GM19193 (cell line): Measurements from ENCODE around the gene GNAQ.

Experiments
- POLR2A ChIP-seq: IDR thresholded peaks from 4 replicates; pipeline ENCODE4 v1.6.1; 2011; ENCODE audit not compliant: insufficient read depth, insufficient read length; ENCODE audit errors: extremely low read depth

The GNAQ gene

GRCh38 chr9:77710965-77711648, 320.5 kb downstream of the GNAQ start:
- no peak for TF ChIP-seq POLR2A

GRCh38 chr9:77710316-77710715, 321.3 kb downstream of the GNAQ start:
- TF ChIP-seq POLR2A, result no peak

DNA sequence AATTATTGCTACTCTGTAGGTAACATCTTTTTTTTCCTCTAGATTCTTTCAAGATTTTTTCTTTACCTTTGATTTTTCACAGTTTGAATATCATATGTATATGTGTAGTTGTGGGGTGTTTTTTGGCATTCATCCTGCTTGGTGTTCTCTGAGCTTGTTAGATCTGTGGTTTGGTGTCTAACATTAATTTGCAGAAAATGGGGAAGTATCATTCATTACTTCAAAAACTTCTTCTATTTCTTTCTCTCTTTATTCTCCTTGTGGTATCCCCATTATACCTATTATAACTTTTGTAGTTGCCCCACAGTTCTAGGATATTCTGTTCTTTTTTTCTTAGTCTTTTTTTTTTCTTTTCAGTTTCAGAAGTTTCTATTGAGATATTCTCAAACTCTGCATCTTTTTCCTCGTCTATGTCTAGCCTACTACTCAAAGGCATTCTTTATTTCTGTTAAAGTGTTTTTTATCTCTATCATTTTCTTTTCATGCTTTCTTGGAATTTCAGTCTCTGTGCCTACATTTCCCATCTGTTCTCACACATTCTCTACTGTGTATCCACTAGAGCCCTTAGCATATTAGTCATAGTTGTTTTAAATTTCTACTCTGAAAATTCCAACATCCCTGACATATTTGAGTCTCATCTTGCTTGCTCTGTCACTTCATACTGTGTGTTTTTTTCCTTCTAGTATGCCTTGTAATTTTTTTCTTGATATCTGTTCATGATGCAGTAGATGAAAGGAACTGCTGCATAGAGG, 323.4 kb downstream of the GNAQ start:
- no peak for TF ChIP-seq POLR2A

DNA sequence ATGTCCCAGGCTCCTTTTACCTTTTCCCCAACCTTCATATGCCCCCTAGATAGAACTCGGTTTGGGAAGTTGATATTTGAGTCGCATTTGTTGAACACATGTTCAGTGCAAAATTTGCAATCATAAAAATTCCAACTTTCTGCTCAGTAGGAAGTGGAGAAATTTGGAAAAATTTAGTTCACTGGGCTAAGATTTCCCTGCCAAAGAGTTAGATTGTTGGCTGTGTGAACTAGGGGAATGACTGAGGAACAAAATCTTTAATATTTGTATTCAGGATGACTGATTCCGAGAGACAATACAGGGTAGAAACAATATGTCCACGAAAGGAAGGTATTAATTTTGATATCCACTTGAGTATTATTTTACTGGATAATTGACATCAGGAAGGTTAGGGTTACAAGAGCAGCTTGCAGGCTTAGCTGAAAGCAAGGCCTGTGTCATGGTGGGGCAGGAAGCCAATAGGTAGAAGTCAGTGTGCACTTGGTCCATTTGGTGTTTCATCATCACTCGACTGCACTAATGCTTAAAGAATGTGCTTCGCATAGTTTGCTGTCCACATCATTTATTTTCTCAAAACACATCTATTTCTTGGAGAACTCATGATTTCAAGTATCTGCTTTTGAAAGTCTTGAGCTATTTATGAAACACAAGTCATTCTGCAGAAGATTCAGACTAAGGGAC, 324.1 kb downstream of the GNAQ start:
- no peak for TF ChIP-seq POLR2A

DNA sequence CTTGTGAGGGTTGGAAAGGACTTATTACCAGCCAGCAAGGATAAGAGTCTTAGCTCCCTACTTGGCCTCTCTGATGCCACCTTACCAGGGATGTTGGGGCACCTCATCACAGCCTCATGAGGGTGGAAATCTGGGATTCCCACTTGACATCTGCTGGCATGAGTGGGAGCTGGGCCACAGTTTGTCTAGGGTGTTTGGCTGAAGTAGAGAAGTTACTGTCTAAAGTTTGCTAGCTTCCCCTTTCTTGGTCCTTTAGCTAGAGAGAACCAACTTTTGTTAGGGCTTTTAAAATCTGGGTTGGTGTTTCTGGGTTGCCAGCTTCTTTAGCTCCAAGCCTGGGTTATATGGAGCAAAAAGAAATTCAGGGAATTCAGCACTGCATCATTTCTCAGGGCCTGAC, 326.0 kb downstream of the GNAQ start:
- TF ChIP-seq POLR2A, result no peak

- no peak for TF ChIP-seq POLR2A
Measured at GRCh38 chr9:77697238-77697984, 334.2 kb downstream of the GNAQ start.

DNA sequence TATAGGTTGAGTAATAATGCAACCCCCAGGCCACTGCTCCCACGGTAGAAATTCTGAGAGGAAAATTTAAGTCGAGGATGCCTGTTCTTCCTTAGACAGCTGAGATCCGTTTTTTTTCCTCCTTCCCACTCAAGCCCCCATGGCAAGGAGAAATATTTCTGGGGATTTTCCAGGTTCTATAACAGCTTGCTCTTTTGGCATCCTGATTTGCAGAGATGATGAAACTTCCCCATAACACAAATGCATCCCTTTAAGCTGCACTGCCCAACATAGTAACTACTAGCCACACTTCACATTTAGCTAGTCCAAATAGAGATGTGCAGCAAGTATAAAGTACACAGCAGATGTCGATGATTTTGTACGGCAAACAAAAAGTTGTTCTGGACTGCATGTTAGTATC, 351.0 kb downstream of the GNAQ start:
- TF ChIP-seq POLR2A, result no peak

GRCh38 chr9:77679661-77680368, 351.8 kb downstream of the GNAQ start:
- TF ChIP-seq POLR2A, result no peak

DNA sequence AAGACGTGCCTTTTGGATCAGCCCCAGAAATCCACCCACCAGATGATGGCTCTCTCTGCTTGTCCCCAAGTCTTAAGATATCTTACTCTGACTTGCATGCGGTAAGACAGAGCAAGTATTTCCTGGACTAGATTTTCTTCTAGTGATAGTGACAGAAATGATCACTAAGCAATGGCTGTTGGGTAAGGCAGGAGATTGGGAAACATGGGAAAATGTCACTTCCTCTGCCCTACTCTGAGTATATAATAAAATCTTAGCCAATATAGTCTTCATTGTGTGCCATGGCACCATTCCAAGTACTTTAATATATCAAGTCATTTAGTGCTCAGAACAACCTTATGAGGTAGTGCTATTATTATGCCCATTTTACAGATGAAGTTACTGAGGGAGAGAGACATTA, 352.5 kb downstream of the GNAQ start:
- TF ChIP-seq POLR2A, result no peak

GRCh38 chr9:77677957-77678535, 353.6 kb downstream of the GNAQ start:
- TF ChIP-seq POLR2A, result no peak

GRCh38 chr9:77677397-77677796, 354.2 kb downstream of the GNAQ start:
- TF ChIP-seq POLR2A, result no peak

- no peak for TF ChIP-seq POLR2A
Measured at GRCh38 chr9:77673941-77674791, 357.4 kb downstream of the GNAQ start.

GRCh38 chr9:77672183-77672582, 359.4 kb downstream of the GNAQ start:
- no peak for TF ChIP-seq POLR2A

- TF ChIP-seq POLR2A, result no peak
Measured at GRCh38 chr9:77667151-77667550, 364.5 kb downstream of the GNAQ start.
